HepG2 (cell line): ENCODE results near the gene ASB3. TPM values are rescaled to one million over a fixed set of nuclear protein-coding genes. Genes with fewer than 3 reads are reported as not detected.

Source experiments
- ARHGAP35 ChIP-seq: sonication (generic); formaldehyde crosslinking; IDR thresholded peaks from 2 replicates; pipeline ENCODE4 v1.9.0; 2022; ENCODE audit warnings: mild to moderate bottlenecking, inconsistent platforms, moderate library complexity, missing genetic modification reagents, borderline replicate concordance
- ARNT ChIP-seq: fragments of 450-650 bp; IDR thresholded peaks from 2 replicates; pipeline ENCODE4 v1.6.1; 2017
- CBX5 ChIP-seq: sonication (generic); formaldehyde crosslinking; IDR thresholded peaks from 2 replicates; pipeline ENCODE4 v1.4.0; 2020; ENCODE audit warnings: missing genetic modification reagents, borderline replicate concordance
- DRAP1 ChIP-seq: IDR thresholded peaks from 2 replicates; pipeline ENCODE4 v1.6.1; 2016; ENCODE audit warnings: missing genetic modification reagents, missing compliant biosample characterization
- ETV6 ChIP-seq: sonication (generic); formaldehyde crosslinking; conservative IDR thresholded peaks from 2 replicates; pipeline ENCODE4 v1.4.0; 2020; ENCODE audit warnings: missing genetic modification reagents
- FOXJ3 ChIP-seq: sonication (generic); formaldehyde crosslinking; IDR thresholded peaks from 2 replicates; pipeline ENCODE4 v1.4.0; 2020; ENCODE audit warnings: missing genetic modification reagents, mild to moderate bottlenecking, borderline replicate concordance
- NFKBIZ ChIP-seq: IDR thresholded peaks from 2 replicates; pipeline ENCODE4 v1.6.1; 2018; ENCODE audit warnings: missing genetic modification reagents, missing compliant biosample characterization
- PTBP1 ChIP-seq: fragments of 200-400 bp; formaldehyde crosslinking; IDR thresholded peaks from 2 replicates; pipeline ENCODE4 v1.6.1; 2018; ENCODE audit warnings: low read length, low read depth; ENCODE audit not compliant: poor library complexity, severe bottlenecking
- REL ChIP-seq: sonication (generic); formaldehyde crosslinking; conservative IDR thresholded peaks from 2 replicates; pipeline ENCODE4 v1.8.0; 2022; ENCODE audit warnings: mild to moderate bottlenecking, missing genetic modification reagents, moderate library complexity
- SP2 ChIP-seq: sonication (generic); formaldehyde crosslinking; IDR thresholded peaks from 2 replicates; pipeline ENCODE4 v1.5.1; 2020; ENCODE audit warnings: mild to moderate bottlenecking, missing genetic modification reagents
- SP4 ChIP-seq: sonication (generic); formaldehyde crosslinking; IDR thresholded peaks from 2 replicates; pipeline ENCODE4 v1.8.1; 2023; ENCODE audit warnings: mild to moderate bottlenecking, missing genetic modification reagents
- SRF ChIP-seq: IDR thresholded peaks from 2 replicates; pipeline ENCODE4 v1.6.1; 2011; ENCODE audit warnings: mild to moderate bottlenecking, low read depth, low read length, moderate library complexity
- TARDBP ChIP-seq: sonication (generic); formaldehyde crosslinking; IDR thresholded peaks from 2 replicates; pipeline ENCODE4 v1.8.0; 2022; ENCODE audit warnings: mild to moderate bottlenecking, missing genetic modification reagents
- ZFP36L2 ChIP-seq: sonication (generic); formaldehyde crosslinking; IDR thresholded peaks from 2 replicates; pipeline ENCODE4 v1.4.0; 2020; ENCODE audit warnings: missing genetic modification reagents
- ZNF260 ChIP-seq: sonication (generic); formaldehyde crosslinking; IDR thresholded peaks from 2 replicates; pipeline ENCODE4 v1.4.0; 2020; ENCODE audit warnings: missing genetic modification reagents, low read depth, mild to moderate bottlenecking, borderline replicate concordance
- ZNF572 ChIP-seq: sonication (generic); formaldehyde crosslinking; IDR thresholded peaks from 2 replicates; pipeline ENCODE4 v1.5.1; 2020; ENCODE audit warnings: mild to moderate bottlenecking, missing genetic modification reagents
- ZNF781 ChIP-seq: sonication (generic); formaldehyde crosslinking; IDR thresholded peaks from 2 replicates; pipeline ENCODE4 v1.5.1; 2020; ENCODE audit warnings: borderline replicate concordance, mild to moderate bottlenecking, missing genetic modification reagents; ENCODE audit errors: not compliant biosample characterization
- ZNF782 ChIP-seq: sonication (generic); formaldehyde crosslinking; IDR thresholded peaks from 2 replicates; pipeline ENCODE4 v1.4.0; 2020; ENCODE audit warnings: missing genetic modification reagents, mild to moderate bottlenecking, borderline replicate concordance
- polyA plus RNA-seq, 8 experiments: library from polyadenylated mRNA; depleted of rRNA in 3 of 8; stranded (reverse) in 7 of 8; unstranded in 1 of 8; fragments of >200 nt; fragmentation: Illumina TruSeq in 4 of 8; extraction: Trizol in 4 of 8; gene quantifications; 2 replicates each; pipeline versions ENCODE4 v1.2.1 to v1.2.3, GENCODE V29; 2011 to 2016; ENCODE audit warnings: low read depth in 4 of 8, missing spikeins in 1 of 8, mixed read lengths in 1 of 8; ENCODE audit not compliant: insufficient read depth in 1 of 8
- total RNA-seq, 5 experiments: library from RNA; depleted of rRNA; stranded (reverse); fragments of >200 nt; fragmentation: Illumina TruSeq; extraction: Trizol; gene quantifications; 2 replicates each; pipeline ENCODE4 v1.2.3, GENCODE V29; 2016; ENCODE audit warnings: low read depth in 1 of 5
- TF ChIP-seq, protein P1 (sequence below): sonication (generic); formaldehyde crosslinking; IDR thresholded peaks from 2 replicates; pipeline ENCODE4 v1.5.0; 2020; ENCODE audit warnings: mild to moderate bottlenecking, missing genetic modification reagents
- TF ChIP-seq, protein P2 (sequence below): sonication (generic); formaldehyde crosslinking; IDR thresholded peaks from 2 replicates; pipeline ENCODE4 v1.5.1; 2020; ENCODE audit warnings: mild to moderate bottlenecking, missing genetic modification reagents, moderate library complexity
- TF ChIP-seq, protein P3 (sequence below): sonication (generic); formaldehyde crosslinking; IDR thresholded peaks from 2 replicates; pipeline ENCODE4 v1.5.1; 2020; ENCODE audit warnings: missing genetic modification reagents, mild to moderate bottlenecking, borderline replicate concordance

The ASB3 gene
- total and polyA plus RNA-seq, 2 of the 13 experiments (the other 11 are each of a cell fraction or from before 2014, with no cell fraction given) = 40.1 to 41.8 TPM

GRCh38 chr2:53767405-53768241 is 19.1 kb downstream of the ASB3 start, which contains the start of gene CHAC2 (continued):
- TF ChIP-seq, protein P1, sequence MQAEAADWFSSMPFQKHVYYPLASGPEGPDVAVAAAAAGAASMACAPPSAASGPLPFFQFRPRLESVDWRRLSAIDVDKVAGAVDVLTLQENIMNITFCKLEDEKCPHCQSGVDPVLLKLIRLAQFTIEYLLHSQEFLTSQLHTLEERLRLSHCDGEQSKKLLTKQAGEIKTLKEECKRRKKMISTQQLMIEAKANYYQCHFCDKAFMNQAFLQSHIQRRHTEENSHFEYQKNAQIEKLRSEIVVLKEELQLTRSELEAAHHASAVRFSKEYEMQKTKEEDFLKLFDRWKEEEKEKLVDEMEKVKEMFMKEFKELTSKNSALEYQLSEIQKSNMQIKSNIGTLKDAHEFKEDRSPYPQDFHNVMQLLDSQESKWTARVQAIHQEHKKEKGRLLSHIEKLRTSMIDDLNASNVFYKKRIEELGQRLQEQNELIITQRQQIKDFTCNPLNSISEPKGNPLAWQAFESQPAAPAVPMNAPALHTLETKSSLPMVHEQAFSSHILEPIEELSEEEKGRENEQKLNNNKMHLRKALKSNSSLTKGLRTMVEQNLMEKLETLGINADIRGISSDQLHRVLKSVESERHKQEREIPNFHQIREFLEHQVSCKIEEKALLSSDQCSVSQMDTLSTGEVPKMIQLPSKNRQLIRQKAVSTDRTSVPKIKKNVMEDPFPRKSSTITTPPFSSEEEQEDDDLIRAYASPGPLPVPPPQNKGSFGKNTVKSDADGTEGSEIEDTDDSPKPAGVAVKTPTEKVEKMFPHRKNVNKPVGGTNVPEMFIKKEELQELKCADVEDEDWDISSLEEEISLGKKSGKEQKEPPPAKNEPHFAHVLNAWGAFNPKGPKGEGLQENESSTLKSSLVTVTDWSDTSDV (CRISPR knock-in tag) = peak; percentile 49; the same call in 1 of the 2 replicates
- TF ChIP-seq ZNF782 (CRISPR knock-in tag) = no peak
- peak; percentile 14; the same call in 1 of the 2 replicates for TF ChIP-seq NFKBIZ (CRISPR knock-in tag)
- TF ChIP-seq, protein P2, sequence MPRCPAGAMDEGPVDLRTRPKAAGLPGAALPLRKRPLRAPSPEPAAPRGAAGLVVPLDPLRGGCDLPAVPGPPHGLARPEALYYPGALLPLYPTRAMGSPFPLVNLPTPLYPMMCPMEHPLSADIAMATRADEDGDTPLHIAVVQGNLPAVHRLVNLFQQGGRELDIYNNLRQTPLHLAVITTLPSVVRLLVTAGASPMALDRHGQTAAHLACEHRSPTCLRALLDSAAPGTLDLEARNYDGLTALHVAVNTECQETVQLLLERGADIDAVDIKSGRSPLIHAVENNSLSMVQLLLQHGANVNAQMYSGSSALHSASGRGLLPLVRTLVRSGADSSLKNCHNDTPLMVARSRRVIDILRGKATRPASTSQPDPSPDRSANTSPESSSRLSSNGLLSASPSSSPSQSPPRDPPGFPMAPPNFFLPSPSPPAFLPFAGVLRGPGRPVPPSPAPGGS (CRISPR knock-in tag) = no peak
- TF ChIP-seq TARDBP (CRISPR knock-in tag) = 0 out of 2 replicates have a peak, but pooled peaks have one; percentile 12
- no peak for TF ChIP-seq SP2 (CRISPR knock-in tag)
- TF ChIP-seq ARNT = no peak
- TF ChIP-seq ETV6 = no peak; the same call in 1 of the 2 replicates
- no peak for TF ChIP-seq ZNF260 (CRISPR knock-in tag)
- no peak for TF ChIP-seq REL (CRISPR knock-in tag)
- TF ChIP-seq, protein P3, sequence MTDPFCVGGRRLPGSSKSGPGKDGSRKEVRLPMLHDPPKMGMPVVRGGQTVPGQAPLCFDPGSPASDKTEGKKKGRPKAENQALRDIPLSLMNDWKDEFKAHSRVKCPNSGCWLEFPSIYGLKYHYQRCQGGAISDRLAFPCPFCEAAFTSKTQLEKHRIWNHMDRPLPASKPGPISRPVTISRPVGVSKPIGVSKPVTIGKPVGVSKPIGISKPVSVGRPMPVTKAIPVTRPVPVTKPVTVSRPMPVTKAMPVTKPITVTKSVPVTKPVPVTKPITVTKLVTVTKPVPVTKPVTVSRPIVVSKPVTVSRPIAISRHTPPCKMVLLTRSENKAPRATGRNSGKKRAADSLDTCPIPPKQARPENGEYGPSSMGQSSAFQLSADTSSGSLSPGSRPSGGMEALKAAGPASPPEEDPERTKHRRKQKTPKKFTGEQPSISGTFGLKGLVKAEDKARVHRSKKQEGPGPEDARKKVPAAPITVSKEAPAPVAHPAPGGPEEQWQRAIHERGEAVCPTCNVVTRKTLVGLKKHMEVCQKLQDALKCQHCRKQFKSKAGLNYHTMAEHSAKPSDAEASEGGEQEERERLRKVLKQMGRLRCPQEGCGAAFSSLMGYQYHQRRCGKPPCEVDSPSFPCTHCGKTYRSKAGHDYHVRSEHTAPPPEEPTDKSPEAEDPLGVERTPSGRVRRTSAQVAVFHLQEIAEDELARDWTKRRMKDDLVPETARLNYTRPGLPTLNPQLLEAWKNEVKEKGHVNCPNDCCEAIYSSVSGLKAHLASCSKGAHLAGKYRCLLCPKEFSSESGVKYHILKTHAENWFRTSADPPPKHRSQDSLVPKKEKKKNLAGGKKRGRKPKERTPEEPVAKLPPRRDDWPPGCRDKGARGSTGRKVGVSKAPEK (CRISPR knock-in tag) = peak; percentile 70; the same call in 1 of the 2 replicates
- no peak for TF ChIP-seq SP4 (CRISPR knock-in tag)
- no peak for TF ChIP-seq ZFP36L2
- 0 out of 2 replicates have a peak, but pooled peaks have one; percentile 25 for TF ChIP-seq CBX5 (CRISPR knock-in tag)
- TF ChIP-seq SRF = peak; percentile 39; the same call in 1 of the 2 replicates
- TF ChIP-seq PTBP1 = no peak
- TF ChIP-seq DRAP1 (CRISPR knock-in tag) = peak; percentile 61; the same call in 1 of the 2 replicates
- peak; percentile 83; the same call in 1 of the 2 replicates for TF ChIP-seq ARHGAP35 (CRISPR knock-in tag)
- no peak for TF ChIP-seq ZNF572 (CRISPR knock-in tag)
- TF ChIP-seq FOXJ3 (CRISPR knock-in tag) = no peak; the same call in 1 of the 2 replicates
- peak; percentile 75 for TF ChIP-seq ZNF781
